GM12872 (cell line): ENCODE data around the gene SCFD2.

Source experiments
- TF ChIP-seq, protein P1 (sequence below): IDR thresholded peaks from 3 replicates; pipeline ENCODE4 v1.5.1; 2011; ENCODE audit warnings: low read depth, mild to moderate bottlenecking, low read length, moderate library complexity; ENCODE audit not compliant: insufficient read depth

SCFD2 gene

DNA sequence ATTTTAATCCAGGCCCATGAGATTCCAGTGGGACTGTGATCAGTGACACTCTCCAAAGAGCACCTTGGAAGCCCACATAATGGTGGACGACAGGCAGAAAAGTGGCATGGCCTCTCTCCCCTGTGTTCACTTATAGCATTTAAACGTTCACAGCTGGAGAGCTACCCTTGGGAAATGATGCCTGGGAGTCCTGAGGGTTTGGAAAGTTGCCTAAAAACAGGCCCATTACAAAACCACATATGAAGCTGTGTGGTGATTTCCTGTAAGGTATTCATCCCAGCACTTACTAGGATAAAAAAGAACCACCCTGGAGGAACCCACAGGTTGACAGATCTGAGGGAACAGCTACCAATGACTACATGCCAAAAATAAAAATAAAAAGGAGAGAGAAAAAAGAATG is 310.6 kb downstream of the SCFD2 start:
- TF ChIP-seq, protein P1, sequence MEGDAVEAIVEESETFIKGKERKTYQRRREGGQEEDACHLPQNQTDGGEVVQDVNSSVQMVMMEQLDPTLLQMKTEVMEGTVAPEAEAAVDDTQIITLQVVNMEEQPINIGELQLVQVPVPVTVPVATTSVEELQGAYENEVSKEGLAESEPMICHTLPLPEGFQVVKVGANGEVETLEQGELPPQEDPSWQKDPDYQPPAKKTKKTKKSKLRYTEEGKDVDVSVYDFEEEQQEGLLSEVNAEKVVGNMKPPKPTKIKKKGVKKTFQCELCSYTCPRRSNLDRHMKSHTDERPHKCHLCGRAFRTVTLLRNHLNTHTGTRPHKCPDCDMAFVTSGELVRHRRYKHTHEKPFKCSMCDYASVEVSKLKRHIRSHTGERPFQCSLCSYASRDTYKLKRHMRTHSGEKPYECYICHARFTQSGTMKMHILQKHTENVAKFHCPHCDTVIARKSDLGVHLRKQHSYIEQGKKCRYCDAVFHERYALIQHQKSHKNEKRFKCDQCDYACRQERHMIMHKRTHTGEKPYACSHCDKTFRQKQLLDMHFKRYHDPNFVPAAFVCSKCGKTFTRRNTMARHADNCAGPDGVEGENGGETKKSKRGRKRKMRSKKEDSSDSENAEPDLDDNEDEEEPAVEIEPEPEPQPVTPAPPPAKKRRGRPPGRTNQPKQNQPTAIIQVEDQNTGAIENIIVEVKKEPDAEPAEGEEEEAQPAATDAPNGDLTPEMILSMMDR: no peak

DNA sequence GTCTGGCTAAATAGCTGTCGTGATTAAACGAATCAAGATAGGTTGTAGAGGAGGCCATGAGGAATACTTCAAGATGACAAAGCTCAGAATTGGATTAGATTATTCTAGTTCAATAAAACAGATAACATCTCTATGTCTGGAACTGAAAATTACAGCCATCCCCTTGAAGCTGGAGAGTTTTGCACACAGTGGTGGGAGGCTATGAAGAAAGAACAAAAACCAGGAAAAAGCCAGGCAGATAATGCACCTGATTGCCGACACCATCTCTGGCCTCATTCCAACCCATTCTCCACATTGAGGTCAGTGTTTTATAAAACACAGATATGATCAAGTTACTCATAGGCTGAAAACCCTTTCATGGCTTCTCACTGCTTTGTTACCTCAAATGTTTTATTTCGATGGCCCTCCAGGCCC is 315.5 kb downstream of the SCFD2 start:
- TF ChIP-seq, protein P1: no peak

DNA sequence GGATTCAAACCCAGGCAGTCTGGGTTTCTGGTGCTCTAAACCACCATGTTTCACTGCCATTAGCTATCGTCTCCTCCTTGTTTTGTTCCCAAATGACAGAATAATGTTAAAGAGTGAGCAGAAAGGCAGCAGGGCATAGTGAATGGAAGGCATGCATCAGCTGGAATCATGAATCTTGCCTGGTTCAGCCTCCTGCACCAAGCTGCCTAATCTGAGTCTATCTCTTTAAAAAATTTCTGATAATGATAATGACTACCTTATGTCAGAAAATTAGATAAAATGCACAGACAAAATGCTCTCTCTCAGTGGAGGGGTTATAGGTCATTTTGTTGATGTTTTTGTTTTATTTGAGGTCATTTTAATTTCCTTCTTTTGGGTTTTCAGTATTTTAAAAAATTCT is 316.3 kb downstream of the SCFD2 start:
- TF ChIP-seq, protein P1: no peak

DNA sequence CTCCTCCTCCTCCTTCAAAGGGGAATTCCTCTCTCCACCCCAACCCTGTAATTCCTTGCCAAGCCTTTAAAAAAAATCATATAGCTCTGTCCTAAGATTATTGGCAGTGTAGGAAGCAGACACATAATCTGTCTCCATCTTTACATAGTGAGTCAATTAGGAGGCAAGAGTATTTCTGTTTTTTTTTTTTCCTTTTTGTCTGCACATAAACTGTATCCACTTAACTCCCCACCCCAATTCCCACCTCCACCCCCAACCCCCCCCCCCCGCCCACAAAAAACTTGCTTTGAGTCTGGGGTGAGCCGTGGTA is 321.3 kb downstream of the SCFD2 start:
- TF ChIP-seq, protein P1: no peak

DNA sequence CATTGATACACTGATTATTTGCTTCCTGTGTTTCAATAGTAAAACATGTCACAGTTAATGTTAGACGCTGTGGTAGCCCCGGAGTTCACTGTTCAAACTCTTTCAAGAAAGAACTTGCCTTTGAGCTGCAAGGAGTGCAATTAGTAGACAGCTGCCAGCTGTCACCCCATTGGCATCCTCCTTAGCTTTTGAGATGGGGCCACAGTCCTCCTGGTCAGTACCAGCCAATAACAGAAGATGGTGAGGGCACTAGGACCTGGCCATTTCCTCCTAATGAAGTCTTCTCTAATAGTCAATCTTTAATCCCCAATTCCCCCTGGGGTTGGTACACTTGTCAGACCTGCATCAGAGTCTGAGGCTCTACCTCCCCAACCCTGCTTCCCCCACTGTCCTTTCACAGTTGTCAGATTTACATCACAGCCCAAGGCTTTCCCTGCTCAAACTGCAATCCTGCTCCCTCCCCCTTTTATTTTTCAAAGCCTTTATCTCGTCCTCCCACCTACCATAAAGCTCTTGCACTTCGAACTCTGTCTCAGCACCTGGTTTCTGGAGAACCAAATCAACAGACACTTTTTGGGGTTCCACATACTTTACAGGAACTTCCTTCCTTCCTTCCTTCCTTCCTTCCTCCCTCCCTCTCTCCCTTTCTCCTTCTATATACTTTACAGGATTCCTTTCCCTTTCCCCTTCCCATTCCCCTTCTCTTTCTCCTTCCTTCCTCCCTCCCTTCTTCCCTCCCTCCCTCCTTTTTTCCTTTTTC is 321.8 kb downstream of the SCFD2 start:
- TF ChIP-seq, protein P1: no peak

DNA sequence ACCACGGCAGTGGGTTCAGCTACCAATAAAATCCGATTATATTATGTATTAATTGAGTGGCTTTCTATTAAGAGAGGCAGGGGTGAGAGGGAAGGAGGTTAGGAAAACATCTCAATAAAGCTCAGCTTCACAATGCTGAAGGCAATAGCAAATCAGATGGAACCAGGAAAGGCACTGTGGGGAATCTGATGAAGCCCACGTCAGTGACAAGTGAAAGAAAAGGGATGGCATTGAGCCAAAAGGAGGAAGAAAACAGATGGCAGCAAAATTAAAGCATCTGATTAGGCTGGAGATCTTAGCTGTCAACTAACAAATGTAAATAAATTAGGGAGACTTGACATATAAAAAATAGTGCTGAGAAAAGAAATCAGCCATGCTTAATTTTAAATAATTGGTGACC is 322.8 kb downstream of the SCFD2 start:
- TF ChIP-seq, protein P1: no peak

DNA sequence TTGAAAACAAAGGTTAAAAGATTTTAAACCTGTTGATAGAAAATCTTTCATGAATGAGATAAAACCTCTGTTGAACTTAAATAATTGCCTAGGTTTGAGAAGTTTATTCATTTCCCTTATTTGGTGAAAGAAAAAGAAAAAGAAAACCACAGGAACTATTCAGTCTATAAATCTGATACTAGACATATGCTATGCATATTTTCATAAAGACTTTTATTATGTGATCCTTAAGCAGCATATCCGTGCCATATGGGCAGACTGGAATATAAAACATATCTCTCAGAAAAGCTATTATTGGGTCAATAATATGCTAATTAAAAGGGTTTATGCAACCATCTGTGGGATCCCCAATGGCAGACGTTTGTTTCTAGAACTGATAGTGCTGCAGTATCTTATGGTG is 325.0 kb downstream of the SCFD2 start:
- TF ChIP-seq, protein P1: no peak
